ENCODE results near the gene FAM163A.

Gene FAM163A

DNA sequence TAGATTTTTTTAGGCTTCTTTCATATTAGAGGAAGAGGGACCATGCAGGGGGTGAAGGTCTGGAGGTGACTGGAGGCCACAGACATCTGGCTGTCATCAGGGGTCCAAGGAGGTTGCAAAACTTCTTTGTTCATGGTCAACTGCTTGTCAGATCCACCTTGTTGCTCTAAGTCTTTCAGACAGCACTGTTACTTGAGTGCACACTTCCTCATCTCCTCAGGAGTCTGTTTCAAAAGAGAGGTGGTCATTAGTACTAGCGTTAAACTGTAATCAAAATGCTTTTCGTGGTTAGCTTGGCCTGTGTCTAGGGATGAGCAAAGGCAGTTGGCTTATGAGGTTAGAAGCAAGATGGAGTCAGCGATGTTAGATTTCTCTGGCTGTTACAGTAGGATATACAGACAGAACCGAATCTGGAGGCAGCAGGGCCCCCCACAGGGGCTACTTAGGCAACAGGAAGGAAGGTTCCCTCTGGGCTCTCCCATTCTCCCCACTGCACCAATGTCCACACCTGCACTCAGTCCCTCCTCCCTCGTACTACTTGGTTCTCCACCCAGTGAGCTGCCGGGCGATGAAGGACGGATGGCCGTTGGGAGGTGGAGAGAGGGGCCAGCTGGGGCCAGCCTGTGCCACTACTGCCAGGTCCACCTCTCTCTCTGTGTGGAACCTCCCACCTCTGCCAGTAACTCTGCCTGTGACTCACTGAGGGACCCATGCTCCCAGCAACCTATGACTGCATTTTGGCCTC lies 77.3 kb downstream of the FAM163A start:
- H3K27ac ChIP-seq (ENCODE audit: low read depth, low read length), result no peak overlapping the region
- peaks cover 0 to 5% (median under 1%) of the 10 kb centered on the region in 5 donors for H3K27me3 ChIP-seq (ENCODE audit: control insufficient read depth in 5 of 5, insufficient read depth in 4 of 5, low read length in 5 of 5)
- no peak overlapping the region for H3K4me3 ChIP-seq (ENCODE audit: low read depth in 1 of 5, low read length in 5 of 5)
- peaks cover 7 to 49% (median 24%) of the 10 kb centered on the region in 5 donors for H3K4me1 ChIP-seq (ENCODE audit: control insufficient read depth in 5 of 5, insufficient read depth in 5 of 5, low read length in 5 of 5)
- no peak overlapping the region for H3K9ac ChIP-seq (ENCODE audit: low read length in 5 of 5)
- H3K9me3 ChIP-seq (ENCODE audit: control insufficient read depth in 5 of 5, low read length in 5 of 5), result no peaks in the 10 kb centered on the region
- H3K36me3 ChIP-seq (ENCODE audit: control insufficient read depth in 5 of 5, insufficient read depth in 5 of 5, low read length in 5 of 5), result no peaks in the 10 kb centered on the region

DNA sequence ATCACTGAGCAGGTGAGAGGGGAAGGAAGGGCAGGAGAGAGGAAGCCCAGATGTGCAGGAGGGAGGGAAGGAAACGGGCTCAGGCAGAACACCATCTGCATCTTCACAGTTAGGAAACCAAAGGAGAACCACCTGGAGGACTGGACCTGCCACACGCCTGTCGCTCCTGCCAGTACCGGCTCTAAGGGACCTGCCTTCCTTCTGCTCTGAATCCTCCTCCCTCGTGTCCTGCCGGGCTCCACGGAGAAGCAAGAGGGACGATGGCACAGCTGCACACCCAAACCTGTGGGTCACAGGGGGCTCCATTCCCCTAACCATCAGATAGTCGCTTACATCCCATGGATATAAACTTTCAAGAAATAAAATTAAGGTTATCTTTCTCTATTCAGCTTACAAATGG lies 78.4 kb downstream of the FAM163A start:
- Histone ChIP-seq H3K4me3 (ENCODE audit: low read depth in 1 of 5, low read length in 5 of 5) (no peak overlapping the region), H3K27me3 (ENCODE audit: control insufficient read depth in 5 of 5, insufficient read depth in 4 of 5, low read length in 5 of 5) (peaks cover 0 to under 1% (median 0%) of the 10 kb centered on the region in 5 donors), H3K36me3 (ENCODE audit: control insufficient read depth in 5 of 5, insufficient read depth in 5 of 5, low read length in 5 of 5) (no peaks in the 10 kb centered on the region), H3K9me3 (ENCODE audit: control insufficient read depth in 5 of 5, low read length in 5 of 5) (no peaks in the 10 kb centered on the region), H3K27ac (ENCODE audit: low read depth, low read length) (no peak overlapping the region), H3K9ac (ENCODE audit: low read length in 5 of 5) (no peak overlapping the region), H3K4me1 (ENCODE audit: control insufficient read depth in 5 of 5, insufficient read depth in 5 of 5, low read length in 5 of 5) (peaks cover 0 to 47% (median 19%) of the 10 kb centered on the region in 5 donors)

DNA sequence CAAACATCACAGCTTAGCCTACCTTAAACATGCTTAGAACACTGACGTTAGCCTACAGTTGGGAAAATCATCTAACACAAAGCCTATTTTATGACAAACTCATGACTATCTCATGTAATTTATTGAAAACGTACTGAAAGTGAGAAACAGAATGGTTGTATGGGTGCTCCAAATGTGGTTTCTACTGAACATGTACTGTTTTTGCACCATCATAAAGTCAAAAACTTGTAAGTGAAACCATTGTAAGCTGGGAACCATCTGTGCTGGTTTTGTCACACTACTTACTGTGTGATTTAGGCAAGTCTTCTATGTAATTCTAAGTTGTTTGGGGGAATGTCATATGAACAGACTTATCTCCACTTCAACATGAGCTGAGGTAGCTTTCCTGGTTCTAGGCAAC lies 79.0 kb downstream of the FAM163A start:
- no peak overlapping the region for H3K4me3 ChIP-seq (ENCODE audit: low read depth in 1 of 5, low read length in 5 of 5)
- H3K4me1 ChIP-seq (ENCODE audit: control insufficient read depth in 5 of 5, insufficient read depth in 5 of 5, low read length in 5 of 5), result peaks cover 0 to 46% (median 14%) of the 10 kb centered on the region in 5 donors
- no peak overlapping the region for H3K9ac ChIP-seq (ENCODE audit: low read length in 5 of 5)
- H3K9me3 ChIP-seq (ENCODE audit: control insufficient read depth in 5 of 5, low read length in 5 of 5), result no peaks in the 10 kb centered on the region
- H3K27ac ChIP-seq (ENCODE audit: low read depth, low read length), result no peak overlapping the region
- H3K36me3 ChIP-seq (ENCODE audit: control insufficient read depth in 5 of 5, insufficient read depth in 5 of 5, low read length in 5 of 5), result no peaks in the 10 kb centered on the region
- no peaks in the 10 kb centered on the region for H3K27me3 ChIP-seq (ENCODE audit: control insufficient read depth in 5 of 5, insufficient read depth in 4 of 5, low read length in 5 of 5)

DNA sequence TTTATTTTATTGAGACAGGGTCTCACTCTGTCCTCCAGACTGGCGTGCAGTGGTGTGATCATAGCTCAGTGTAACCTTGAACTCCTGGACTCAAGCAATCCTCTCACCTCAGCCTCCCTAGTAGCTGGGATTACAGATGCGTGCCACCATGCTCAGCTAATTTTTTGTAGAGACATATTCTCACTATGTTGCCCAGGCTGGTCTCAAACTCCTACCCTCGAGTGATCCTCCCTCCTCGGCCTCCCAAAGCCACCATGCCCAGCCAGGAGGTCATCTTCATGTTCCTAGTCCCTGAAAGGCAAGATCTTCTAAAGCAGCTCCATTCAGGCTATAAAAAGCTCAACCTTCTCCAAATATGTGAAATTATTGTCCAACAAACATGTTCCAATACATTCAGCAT lies 80.6 kb downstream of the FAM163A start:
- Histone ChIP-seq H3K4me1 (ENCODE audit: control insufficient read depth in 5 of 5, insufficient read depth in 5 of 5, low read length in 5 of 5) (peaks cover 0 to 30% (median 3%) of the 10 kb centered on the region in 5 donors), H3K27me3 (ENCODE audit: control insufficient read depth in 5 of 5, insufficient read depth in 4 of 5, low read length in 5 of 5) (peaks cover 0 to 3% (median 0%) of the 10 kb centered on the region in 5 donors), H3K9me3 (ENCODE audit: control insufficient read depth in 5 of 5, low read length in 5 of 5) (no peaks in the 10 kb centered on the region), H3K36me3 (ENCODE audit: control insufficient read depth in 5 of 5, insufficient read depth in 5 of 5, low read length in 5 of 5) (no peaks in the 10 kb centered on the region), H3K27ac (ENCODE audit: low read depth, low read length) (no peak overlapping the region), H3K4me3 (ENCODE audit: low read depth in 1 of 5, low read length in 5 of 5) (no peak overlapping the region), H3K9ac (ENCODE audit: low read length in 5 of 5) (no peak overlapping the region)

DNA sequence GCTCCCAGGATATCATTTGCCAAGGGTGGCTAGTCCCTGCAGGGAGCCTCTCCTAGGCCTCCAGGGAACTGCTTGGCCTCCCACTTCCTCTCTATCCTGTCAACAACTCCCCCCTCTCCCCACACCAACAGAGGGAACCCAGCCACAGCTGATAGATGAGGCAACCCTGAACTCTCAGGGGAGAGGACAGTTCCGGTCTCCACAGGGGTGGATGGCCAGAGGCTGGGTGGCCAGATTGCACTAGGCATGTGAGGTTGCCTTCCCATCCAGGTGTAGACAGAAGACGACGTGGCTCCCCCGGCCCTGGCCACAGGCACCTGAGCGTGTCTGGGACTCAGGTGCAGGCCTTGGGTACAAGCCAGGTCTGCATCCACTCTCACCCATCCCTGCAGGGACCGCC lies 81.2 kb downstream of the FAM163A start:
- Histone ChIP-seq H3K9ac (ENCODE audit: low read length in 5 of 5) (no peak overlapping the region), H3K4me1 (ENCODE audit: control insufficient read depth in 5 of 5, insufficient read depth in 5 of 5, low read length in 5 of 5) (peaks cover 0 to 30% (median 3%) of the 10 kb centered on the region in 5 donors), H3K9me3 (ENCODE audit: control insufficient read depth in 5 of 5, low read length in 5 of 5) (no peaks in the 10 kb centered on the region), H3K4me3 (ENCODE audit: low read depth in 1 of 5, low read length in 5 of 5) (no peak overlapping the region), H3K36me3 (ENCODE audit: control insufficient read depth in 5 of 5, insufficient read depth in 5 of 5, low read length in 5 of 5) (no peaks in the 10 kb centered on the region), H3K27me3 (ENCODE audit: control insufficient read depth in 5 of 5, insufficient read depth in 4 of 5, low read length in 5 of 5) (peaks cover 0 to 8% (median 0%) of the 10 kb centered on the region in 5 donors), H3K27ac (ENCODE audit: low read depth, low read length) (no peak overlapping the region)

DNA sequence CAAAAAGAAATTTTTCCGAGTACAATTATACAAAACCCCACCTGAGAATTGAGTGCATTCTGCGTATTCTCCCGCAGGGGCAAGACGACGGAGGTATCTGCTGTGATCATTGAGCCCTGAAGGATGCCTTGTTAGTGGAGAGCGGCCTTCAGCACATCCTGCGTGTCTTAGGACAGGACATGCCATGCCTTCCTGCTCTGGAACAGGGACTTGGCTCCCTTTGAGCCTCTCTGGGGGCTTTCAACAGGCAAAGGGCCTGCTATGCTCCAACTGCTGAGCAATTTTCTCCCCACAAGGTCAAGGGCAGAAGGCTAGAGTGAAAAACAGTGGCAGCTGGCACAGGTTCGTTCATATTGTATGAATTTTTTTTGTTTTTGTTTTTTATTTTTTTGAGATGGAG lies 82.1 kb downstream of the FAM163A start:
- Histone ChIP-seq H3K27me3 (ENCODE audit: control insufficient read depth in 5 of 5, insufficient read depth in 4 of 5, low read length in 5 of 5) (peaks cover 0 to 8% (median 0%) of the 10 kb centered on the region in 5 donors), H3K27ac (ENCODE audit: low read depth, low read length) (no peak overlapping the region), H3K36me3 (ENCODE audit: control insufficient read depth in 5 of 5, insufficient read depth in 5 of 5, low read length in 5 of 5) (no peaks in the 10 kb centered on the region), H3K9ac (ENCODE audit: low read length in 5 of 5) (no peak overlapping the region), H3K4me1 (ENCODE audit: control insufficient read depth in 5 of 5, insufficient read depth in 5 of 5, low read length in 5 of 5) (peaks cover 0 to 30% (median 3%) of the 10 kb centered on the region in 5 donors), H3K9me3 (ENCODE audit: control insufficient read depth in 5 of 5, low read length in 5 of 5) (no peaks in the 10 kb centered on the region), H3K4me3 (ENCODE audit: low read depth in 1 of 5, low read length in 5 of 5) (no peak overlapping the region)

DNA sequence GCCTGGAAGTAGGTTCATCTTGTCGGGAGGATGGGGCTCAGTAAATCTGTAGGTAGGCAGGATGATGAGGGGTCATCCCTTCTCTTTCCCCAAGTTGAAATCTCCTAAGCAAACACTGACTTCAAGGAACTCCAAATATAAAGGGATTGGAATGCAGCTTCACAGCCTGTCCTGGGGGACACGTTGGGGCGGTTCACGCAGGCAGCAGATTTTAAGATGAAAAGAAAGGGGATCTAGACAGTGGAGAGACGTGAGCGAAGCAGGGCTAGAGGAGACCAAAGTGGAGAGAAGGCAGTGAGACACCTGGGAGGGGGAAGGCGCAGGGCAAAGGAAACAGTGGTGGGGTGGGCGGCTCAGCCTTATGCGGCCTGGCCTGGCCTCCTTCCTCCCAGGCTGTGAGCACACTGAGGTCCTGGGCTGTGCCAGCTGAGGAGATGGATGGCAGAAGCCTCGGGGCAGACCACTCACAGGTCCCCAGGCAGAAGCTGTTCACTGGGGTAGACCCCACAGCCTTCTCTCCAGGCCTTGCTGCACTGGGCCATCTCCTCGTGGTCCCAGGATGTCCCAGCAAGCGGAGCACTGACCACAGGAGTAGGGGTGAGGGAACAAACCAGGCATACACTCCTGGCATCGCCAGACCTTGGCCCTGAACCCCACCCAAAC lies 82.8 kb downstream of the FAM163A start:
- Histone ChIP-seq H3K27ac (ENCODE audit: low read depth, low read length) (no peak overlapping the region), H3K9me3 (ENCODE audit: control insufficient read depth in 5 of 5, low read length in 5 of 5) (no peaks in the 10 kb centered on the region), H3K36me3 (ENCODE audit: control insufficient read depth in 5 of 5, insufficient read depth in 5 of 5, low read length in 5 of 5) (no peaks in the 10 kb centered on the region), H3K4me3 (ENCODE audit: low read depth in 1 of 5, low read length in 5 of 5) (no peak overlapping the region), H3K27me3 (ENCODE audit: control insufficient read depth in 5 of 5, insufficient read depth in 4 of 5, low read length in 5 of 5) (peaks cover 0 to 8% (median 0%) of the 10 kb centered on the region in 5 donors), H3K9ac (ENCODE audit: low read length in 5 of 5) (no peak overlapping the region), H3K4me1 (ENCODE audit: control insufficient read depth in 5 of 5, insufficient read depth in 5 of 5, low read length in 5 of 5) (peaks cover 0 to 30% (median 3%) of the 10 kb centered on the region in 5 donors)

DNA sequence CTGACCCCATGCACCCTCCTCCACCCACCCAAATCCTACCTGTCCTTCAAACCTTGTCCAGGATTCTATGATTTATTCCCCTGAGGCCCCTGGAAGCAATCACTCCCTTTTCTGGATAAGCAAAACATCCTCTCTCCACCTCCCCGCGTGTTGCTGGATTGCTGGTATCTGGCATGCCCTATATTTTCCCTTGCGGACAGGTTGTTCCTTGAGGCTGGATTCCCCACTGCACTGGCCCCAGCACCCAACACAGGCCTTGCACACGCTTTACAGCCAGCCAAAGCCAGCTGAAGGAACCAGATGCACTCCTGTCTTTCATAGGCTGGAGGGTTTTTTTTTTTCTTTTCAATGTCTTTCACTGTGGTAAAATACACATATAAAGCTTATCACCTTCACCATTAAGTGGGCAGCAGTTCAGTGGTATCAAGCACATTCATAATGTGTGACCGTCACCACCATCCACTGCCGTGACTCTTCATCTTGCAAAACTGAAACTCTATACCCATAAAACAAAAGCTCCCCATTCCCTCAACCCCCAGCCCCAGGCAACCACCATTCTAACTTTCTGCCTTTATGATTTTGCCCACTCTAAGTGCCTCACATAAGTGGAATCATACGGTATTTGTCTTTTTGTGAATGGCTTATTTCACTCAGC lies 83.7 kb downstream of the FAM163A start:
- Histone ChIP-seq H3K36me3 (ENCODE audit: control insufficient read depth in 5 of 5, insufficient read depth in 5 of 5, low read length in 5 of 5) (no peaks in the 10 kb centered on the region), H3K4me3 (ENCODE audit: low read depth in 1 of 5, low read length in 5 of 5) (no peak overlapping the region), H3K9ac (ENCODE audit: low read length in 5 of 5) (no peak overlapping the region), H3K9me3 (ENCODE audit: control insufficient read depth in 5 of 5, low read length in 5 of 5) (no peaks in the 10 kb centered on the region), H3K27me3 (ENCODE audit: control insufficient read depth in 5 of 5, insufficient read depth in 4 of 5, low read length in 5 of 5) (peaks cover 0 to 8% (median 0%) of the 10 kb centered on the region in 5 donors), H3K4me1 (ENCODE audit: control insufficient read depth in 5 of 5, insufficient read depth in 5 of 5, low read length in 5 of 5) (peaks cover 0 to 30% (median 3%) of the 10 kb centered on the region in 5 donors), H3K27ac (ENCODE audit: low read depth, low read length) (no peak overlapping the region)

DNA sequence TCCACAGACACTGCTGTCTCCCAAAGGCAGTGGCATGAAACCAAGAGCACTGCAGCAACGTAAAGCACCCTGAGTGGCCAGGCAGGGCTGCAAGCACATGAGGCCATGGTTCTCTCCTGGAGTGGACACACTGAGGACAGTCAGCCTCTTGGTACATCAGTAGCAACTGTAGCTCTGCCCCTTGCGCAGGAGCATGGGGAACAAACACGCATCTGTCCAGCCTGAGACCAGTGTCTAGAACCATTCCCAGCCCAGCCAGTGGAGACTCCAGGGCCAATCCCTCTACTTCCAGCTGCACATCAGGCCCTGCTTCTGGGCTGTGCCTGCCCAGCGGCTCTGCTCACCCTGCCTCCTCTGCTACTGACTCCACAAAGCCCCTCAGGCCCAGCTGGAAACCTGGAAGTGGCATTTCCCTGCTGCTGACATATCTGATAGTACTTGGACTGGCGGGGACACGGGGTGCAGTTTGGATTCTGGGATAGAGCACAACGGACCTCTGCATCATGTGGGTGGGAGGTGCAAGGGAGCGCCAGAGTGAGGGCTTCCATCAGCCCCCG lies 85.5 kb downstream of the FAM163A start:
- Histone ChIP-seq H3K4me1 (ENCODE audit: control insufficient read depth in 5 of 5, insufficient read depth in 5 of 5, low read length in 5 of 5) (peaks cover 0 to 30% (median 3%) of the 10 kb centered on the region in 5 donors), H3K4me3 (ENCODE audit: low read depth in 1 of 5, low read length in 5 of 5) (no peak overlapping the region), H3K27me3 (ENCODE audit: control insufficient read depth in 5 of 5, insufficient read depth in 4 of 5, low read length in 5 of 5) (peaks cover 0 to 8% (median 0%) of the 10 kb centered on the region in 5 donors), H3K36me3 (ENCODE audit: control insufficient read depth in 5 of 5, insufficient read depth in 5 of 5, low read length in 5 of 5) (no peaks in the 10 kb centered on the region), H3K9ac (ENCODE audit: low read length in 5 of 5) (no peak overlapping the region), H3K27ac (ENCODE audit: low read depth, low read length) (no peak overlapping the region), H3K9me3 (ENCODE audit: control insufficient read depth in 5 of 5, low read length in 5 of 5) (no peaks in the 10 kb centered on the region)
